ENCODE data around the gene SPAG17. TPM values are rescaled to one million over a fixed set of nuclear protein-coding genes. Genes with fewer than 3 reads are reported as not detected.

SPAG17 gene
- total RNA-seq, 2 donors from 2014 or later: not detected

DNA sequence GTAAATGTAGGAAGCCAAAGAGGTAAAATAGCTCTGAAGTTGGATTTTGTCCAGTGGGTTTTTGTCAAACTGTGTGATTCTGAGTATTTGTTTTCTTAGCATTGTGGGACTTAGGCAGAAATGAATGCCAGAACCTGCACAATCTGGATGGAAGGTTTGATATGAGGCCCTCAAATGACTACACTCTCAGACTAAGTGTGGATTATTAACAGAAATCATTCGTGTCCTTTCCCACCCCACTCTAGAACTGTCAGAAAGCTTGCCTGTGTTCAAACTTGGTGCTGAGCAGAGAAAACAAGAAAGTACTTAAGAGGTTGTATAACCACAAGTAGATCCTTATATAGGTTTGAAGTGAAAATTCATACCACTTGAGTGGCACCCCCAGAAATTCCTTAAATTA, 167.0 kb downstream of the SPAG17 start:
- no peak for DNase-seq (ENCODE audit: low spot score)
- intact Hi-C loops (cut with DNase I): no loop called here

DNA sequence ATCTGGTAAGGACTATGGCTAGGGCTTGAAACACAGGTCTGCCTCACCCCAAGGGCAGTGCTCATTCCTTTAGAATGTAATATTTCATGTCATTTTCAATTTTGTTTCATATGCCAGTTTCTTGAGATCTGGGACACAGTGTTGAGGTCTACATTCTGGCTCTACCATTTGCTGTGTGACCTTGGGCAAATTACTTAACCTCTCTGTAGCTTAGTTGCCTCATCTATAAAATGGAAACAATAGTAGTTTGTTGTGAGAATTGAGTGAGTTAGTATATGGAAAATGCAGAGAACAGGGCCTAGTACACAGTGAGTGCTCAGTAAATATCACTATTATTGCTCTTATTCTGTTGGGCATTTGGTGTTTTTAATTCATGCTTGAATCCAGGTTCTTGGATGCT, 171.1 kb downstream of the SPAG17 start:
- DNase-seq (ENCODE audit: low spot score): no peak
- intact Hi-C loops (cut with DNase I): no loop called here

DNA sequence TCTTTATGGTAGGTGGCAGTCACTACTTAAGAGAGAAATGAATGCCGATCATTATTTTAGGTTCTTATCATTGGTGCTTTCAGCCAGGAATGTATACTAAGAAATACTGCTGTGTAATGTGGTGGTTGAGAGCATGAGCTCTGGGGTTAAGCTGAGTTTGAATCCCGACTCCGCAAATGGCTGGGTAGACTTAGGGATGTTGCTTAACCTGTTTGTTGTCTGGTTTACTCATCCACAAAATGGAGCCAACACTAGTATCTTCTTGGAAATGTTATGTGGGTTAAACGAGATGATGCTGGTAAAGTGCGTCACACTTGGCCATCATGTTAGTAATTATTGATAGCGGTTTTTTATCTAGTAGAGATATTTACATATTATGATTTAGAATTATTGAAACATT, 171.7 kb downstream of the SPAG17 start:
- intact Hi-C loops (cut with DNase I): no loop called here
- no peak for DNase-seq (ENCODE audit: low spot score)

DNA sequence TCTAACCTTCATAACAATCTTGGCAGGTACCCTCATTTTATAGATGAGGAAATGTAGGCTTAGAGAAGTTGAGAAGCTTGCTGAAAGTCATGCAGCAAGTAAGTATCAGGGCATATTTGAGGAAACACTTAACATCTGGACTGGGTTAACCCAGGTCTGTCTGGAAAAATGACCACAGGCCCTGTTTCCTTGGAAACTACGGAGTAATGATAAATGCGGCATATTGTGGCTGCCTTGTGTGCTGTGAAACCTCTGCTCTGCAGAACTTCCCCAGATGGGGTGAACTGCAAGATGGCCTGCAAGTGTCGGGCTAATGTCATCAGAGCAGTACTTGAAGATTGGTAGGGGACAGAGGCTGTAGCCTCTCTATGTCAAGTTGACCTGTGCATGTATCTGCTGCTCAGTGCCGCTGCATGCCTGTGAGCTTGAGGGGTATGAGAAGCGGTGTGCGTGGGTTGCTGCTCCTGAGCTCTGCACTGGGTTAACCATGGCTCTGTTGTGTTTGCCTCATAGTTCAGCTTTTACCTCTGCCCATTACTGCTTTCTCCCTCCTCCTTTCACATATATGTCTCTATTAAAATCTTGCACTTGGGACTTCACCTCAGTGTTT, 172.4 kb downstream of the SPAG17 start:
- DNase-seq (ENCODE audit: low spot score): no peak

DNA sequence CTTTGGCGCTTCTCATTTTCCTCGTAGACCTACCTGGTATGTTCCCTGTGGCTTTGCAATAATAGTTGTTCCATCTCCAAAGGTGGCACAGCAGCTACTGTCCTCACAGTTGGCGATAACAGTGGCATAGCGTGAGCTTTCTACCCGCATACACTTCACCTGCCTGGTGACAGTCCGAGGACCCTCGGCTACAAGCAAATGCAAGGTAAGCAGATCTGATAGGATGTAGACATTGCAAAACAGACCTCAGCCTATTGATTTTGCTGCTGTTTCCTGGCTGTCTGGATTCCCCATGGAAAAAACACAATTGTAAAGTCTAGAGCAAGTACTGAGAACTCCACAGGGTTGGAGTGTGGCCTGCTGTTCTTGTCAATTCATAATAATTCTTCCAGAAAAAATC, 177.0 kb downstream of the SPAG17 start:
- intact Hi-C loops (cut with DNase I): no loop called here
- no peak for DNase-seq (ENCODE audit: low spot score)

More for the DNA sequence above, 172.4 kb downstream of the SPAG17 start:
- intact Hi-C loops (cut with DNase I): no loop called here

DNA sequence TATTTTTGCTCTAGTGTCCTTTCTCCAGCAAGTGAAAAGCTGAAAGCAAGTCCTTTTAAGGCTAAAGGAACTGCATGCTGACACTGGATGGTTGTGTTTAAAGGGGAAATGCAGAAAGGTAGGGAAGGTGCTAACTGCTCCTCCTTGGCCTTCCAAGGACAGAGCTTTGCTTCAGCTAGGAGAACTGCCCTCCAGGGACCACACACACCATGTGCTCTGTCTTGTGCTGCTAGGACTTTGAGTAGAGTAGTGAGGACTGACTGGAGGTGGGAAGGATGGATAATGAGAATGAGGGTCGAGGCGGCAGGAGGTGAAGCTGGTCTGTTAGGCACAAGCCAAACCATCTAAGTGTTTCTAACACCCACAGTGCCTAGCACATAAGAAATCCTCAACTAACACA, 177.6 kb downstream of the SPAG17 start:
- intact Hi-C loops (cut with DNase I): no loop called here
- DNase-seq (ENCODE audit: low spot score): no peak

DNA sequence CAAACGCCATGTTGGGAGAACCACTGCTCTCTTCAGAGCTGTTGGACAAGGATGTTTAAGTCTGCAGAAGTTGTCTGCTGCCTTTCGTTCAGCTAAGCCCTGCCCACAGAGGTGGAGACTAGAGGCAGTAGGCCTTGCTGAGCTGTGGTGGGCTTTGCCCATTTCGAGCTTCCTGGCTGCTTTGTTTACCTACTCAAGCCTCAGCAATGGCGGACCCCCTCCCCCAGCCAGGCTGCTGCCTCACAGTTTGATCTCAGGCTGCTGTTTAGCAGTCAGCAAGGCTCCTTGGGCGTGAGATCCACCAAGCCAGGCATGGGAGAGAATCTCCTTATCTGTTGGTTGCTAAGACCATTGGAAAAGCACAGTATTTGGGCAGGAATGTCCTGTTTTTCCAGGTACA, 180.7 kb downstream of the SPAG17 start:
- no peak for DNase-seq (ENCODE audit: low spot score)
- intact Hi-C loops (cut with DNase I): no loop called here

DNA sequence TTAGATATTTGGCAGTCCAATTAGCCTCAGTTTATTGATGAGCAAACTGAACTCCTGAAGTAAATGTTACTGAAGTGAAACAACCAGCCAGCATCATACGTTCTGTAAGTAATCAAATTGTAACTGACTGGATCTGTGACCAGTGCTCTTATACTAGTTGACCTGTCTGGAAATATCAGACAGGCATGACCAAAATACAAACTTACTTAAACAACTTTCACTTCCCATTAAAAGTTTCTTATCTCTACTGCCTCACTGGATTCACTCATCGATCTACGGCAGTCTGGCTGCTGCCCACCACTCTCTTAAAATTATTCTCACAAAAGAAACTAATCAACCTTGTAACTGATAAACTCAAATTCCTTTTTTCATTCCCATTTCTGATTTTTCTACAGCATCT, 199.1 kb downstream of the SPAG17 start:
- DNase-seq (ENCODE audit: low spot score): no peak
- intact Hi-C loops (cut with DNase I): no loop called here

DNA sequence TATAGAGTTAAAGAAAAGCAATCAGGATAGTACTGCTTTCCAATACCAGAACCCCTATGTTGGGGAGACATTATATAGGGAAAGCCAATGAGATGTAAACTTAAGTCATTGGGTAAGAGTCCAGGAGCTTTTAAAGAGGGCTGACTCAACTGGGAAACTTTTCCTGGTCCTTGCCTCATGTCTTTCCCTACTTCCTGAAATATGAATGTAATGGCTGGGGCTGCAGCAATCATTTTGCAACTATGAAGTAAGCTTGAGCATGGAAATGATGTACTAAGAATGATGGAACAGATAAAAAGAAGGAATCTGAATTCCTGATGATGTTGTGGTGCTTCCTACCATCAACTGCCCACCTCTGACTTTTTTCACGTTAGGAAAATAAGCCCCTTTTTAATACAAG, 199.8 kb downstream of the SPAG17 start:
- DNase-seq (ENCODE audit: low spot score): no peak
- intact Hi-C loops (cut with DNase I): no loop called here

DNA sequence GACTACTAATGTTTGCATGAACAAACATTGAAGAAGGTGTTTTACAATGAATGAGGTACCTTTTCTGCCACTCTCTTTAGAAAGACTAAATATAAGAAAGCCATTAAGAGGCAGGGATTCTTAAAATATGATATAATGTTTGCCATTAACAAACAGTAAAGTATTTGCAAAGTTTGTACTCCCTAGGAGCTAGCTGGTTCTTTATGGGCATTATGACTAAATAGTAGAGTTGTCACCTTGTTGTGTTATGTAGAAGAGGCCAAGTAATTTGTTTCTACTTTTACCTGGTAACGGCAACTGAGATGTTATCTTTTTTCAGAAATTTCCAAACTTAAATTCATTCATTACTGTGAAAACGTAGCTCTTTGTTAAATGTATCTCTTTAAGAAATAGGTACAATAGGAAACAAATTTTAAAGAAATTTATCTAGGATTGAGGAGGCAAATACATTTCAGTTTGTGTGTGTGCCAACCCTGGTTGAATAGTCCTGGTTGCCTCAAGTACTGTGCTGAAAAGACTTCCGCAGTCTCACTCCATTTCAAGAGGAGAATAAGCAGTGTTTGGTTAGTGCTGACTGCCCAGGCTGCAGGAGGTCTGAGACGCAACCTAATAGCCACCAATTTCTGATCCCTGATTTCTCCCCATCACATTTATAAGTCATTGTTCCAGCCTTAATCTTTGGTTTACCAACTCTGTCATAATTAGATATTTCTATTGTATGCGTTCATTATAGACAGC, 203.4 kb downstream of the SPAG17 start:
- no peak for DNase-seq (ENCODE audit: low spot score)
- intact Hi-C loops (cut with DNase I): no loop called here

DNA sequence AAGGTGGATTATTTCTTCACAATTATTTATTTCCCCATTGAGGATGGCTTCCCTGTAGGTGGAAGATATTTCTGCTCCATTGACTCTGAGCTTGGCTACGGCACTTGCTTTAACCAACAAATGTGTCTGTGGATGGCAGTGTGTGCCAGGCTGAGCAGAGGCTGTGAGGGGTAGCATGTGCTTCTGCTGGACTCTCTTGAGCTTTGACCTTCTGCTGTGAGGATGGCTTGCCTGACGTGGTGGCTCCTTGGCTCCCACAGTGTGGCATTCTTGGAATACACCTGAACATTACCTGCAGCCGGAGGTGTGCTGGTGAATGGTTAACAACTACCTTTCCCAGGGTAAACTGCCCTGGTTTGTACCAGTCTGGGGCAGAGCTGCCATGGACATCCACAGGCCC, 208.6 kb downstream of the SPAG17 start:
- intact Hi-C loops (cut with DNase I): no loop called here
- no peak for DNase-seq (ENCODE audit: low spot score)

DNA sequence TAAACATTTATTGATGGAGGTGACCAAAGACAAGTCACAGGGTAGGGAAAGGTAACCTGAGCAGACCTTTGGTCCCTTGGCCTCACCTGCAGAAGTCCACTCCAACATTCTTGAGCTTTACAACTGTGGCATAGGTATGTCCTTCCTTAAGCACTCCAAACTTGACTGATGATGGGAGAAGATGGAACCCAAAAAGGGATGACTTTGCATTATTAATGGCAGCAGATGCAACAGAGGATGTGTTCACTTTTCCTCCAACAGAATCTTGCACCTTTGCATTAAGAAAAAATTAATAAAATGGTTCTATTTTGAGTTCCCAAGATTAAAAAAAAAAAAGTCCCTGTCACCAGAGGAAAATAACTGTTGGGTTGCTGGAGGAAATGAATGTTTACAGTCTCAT, 213.3 kb downstream of the SPAG17 start:
- intact Hi-C loops (cut with DNase I): no loop called here

DNA sequence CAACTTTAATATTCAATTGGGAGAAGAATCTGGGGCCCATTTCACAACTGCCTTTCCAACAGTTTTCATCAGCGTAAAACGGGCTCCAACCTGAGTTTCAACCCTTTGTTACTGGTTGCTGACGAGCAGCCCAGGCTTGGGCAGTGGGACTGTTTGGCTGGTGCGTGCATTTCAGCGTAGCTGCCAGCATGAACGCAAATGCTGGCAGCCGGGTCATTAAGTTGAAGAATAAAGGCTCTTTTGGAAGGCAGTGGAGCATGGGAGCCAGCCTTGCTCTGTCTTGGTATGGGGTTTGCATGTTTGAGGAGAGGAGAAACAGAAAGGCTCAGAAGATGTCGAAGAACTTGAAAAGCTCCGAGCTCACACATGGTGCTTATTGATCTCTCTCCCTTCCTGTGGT, 214.8 kb downstream of the SPAG17 start:
- intact Hi-C loops (cut with DNase I): no loop called here

More for the DNA sequence above, 213.3 kb downstream of the SPAG17 start:
- no peak for DNase-seq (ENCODE audit: low spot score)

DNA sequence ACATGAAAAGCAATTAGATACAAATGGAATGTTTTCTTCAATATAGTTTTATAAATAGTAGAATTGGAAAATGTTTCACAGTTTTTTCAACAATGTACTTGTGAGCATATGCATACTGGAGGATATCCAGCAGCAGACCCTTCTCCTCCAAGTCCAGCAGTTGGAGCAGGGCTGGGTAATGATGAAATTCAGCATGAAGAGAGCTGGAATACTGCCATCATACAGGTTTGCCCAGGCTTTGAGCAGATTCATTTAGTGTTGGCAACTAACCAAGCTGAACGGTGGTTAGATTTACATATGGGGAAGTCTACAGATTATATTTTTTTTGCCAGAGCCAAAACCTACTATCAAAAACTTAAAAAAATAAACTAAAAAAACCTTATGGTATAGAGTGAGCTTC, 217.1 kb downstream of the SPAG17 start:
- DNase-seq (ENCODE audit: low spot score): no peak
- intact Hi-C loops (cut with DNase I): no loop called here

More for the DNA sequence above, 214.8 kb downstream of the SPAG17 start:
- no peak for DNase-seq (ENCODE audit: low spot score)

DNA sequence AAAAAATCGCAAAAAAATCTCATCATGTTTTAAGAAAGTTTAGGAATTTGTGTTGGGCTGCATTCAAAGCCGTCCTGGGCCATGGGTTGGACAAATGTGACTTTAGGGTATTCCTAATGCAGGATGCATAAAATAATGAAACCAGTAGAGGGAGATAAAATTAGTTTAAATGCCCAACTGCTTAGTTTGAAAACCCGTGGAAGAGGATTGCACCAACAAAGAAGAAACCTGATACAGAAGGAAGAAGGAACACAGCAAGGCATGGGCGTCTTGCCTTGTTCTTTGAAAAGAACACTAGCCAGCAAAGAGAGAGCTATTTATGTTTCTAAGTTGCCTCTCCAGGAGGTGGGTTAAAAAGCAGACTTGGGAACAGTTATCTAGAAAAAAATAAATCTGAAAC, 217.6 kb downstream of the SPAG17 start:
- DNase-seq (ENCODE audit: low spot score): no peak

DNA sequence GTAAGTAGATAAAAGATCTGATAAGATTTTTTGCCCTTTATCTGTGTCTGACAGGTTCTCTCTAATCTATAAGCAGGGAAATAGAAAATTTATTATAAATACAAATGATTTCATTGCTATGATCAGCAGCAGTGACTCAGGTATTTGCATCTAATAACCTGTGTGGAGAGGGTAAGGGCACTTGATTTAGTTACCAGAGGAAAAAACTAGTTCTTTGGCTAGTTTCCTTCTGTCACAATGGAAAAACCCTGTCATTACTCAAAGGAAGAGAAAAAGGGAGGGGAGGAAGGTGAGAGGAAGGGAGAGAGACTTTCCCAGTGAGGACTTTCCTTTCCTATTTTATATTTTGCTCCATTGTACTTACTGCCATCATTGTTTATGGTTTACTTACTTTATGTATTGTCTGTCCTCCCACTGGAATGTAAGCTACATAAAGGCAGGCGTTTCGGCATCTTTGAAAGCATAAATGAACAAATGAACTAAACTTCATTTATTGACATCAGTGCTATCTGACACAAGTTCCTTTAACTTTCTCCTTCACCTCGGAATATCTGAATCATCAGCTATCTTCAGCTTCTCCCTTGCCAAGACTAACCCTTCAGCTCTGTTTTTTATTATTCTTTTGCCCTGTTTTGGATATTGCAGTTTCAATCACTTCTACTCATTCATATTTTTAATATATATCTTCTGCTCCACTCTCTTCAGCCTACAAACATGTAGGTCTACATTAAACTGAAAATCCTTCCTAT, 220.6 kb downstream of the SPAG17 start:
- no peak for DNase-seq (ENCODE audit: low spot score)
- intact Hi-C loops (cut with DNase I): no loop called here

More for the DNA sequence above, 217.6 kb downstream of the SPAG17 start:
- intact Hi-C loops (cut with DNase I): no loop called here

DNA sequence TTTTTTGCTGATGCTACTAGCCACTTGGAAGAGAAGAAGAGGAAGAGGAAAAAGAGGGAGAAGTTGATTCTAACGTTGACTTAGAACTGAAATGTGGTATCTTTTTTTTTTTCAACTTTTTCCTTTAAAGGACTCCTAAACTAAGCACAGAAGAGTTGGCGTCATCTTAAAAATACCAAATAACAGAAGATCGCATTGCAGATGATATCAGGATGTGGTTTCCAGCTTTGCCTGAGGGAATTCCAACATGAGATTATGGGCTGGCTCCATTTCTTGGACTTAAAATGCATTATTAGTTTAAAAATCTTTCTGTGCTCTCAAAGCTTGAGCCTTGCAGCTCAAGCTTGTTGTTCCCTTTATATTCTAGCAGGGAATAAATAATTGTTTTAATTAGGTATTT, 225.7 kb downstream of the SPAG17 start:
- DNase-seq (ENCODE audit: low spot score): no peak
- intact Hi-C loops (cut with DNase I): no loop called here

DNA sequence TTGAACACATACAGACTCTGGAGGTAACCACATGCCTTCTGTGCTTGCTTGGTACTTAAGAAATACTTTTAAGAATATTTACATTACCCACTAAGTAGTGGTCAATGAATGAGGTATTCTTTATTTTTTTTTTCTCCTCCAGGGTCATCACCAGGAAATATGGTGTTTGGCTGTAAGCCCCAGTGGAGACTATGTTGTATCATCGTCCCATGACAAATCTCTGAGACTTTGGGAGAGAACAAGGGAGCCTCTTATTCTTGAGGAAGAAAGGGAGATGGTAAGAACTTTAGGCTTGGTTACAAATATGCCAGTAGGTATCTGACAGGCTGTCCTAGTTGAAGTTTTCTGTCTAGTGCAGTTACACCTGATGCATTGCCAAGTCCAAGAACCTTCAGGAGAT, 232.6 kb downstream of the SPAG17 start:
- intact Hi-C loops (cut with DNase I): no loop called here
- DNase-seq (ENCODE audit: low spot score): no peak

DNA sequence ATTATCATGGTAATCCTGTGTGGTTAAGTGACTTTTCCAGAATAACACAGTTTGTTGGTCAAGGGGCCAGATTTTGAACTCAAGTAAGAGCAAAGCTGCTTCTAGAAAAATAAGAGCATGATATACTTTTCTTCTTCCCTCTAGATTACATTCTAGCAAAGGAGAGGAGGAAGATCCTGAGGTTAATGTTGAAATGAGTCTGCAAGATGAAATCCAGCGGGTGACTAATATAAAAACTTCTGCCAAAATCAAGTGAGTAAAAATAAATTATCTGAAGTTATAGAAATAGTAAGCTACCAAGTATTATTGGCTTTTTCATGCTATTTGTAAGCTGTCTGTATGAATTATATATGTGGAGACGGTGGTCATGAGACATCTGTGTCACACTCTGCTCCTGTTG, 242.7 kb downstream of the SPAG17 start:
- intact Hi-C loops (cut with DNase I): no loop called here
- no peak for DNase-seq (ENCODE audit: low spot score)

DNA sequence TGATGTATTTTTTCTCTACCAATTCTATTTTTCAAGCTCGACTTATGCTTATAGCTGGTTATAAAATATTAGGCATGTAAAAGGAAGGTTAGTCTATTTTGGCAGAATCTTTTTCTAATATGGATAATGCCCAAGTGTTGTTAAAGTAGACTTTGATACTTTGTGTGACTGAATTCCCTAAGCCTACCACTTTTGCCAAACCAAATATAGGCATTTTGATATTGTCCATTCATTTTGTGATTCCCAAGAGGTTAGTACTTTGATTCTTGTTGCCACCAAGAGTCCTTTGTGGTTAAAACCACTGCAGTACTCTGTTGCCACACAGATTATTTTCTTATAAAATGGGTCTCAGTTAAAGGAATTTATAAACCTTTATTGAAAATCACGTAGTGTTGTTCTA, 251.3 kb downstream of the SPAG17 start:
- intact Hi-C loops (cut with DNase I): no loop called here
- no peak for DNase-seq (ENCODE audit: low spot score)

DNA sequence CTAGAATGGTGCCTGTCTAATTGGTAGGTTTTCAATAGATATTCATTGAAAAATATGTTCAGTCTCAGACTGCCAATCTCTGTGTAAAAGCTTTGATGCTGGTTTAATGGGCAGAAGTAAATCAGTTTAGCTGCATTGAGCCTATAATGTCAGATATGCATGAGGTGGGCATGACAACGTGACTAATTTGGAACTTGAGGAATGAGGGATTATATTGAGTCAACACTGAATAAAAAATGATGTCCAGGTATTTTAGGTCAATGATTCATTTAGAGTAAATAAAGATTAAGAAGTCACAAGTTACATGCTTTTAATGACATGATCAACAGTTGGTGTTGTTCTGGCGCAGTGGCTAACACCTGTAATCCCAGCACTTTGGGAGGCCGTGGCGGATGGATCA, 252.5 kb downstream of the SPAG17 start:
- intact Hi-C loops (cut with DNase I): no loop called here

More for the DNA sequence above, 252.5 kb downstream of the SPAG17 start:
- no peak for DNase-seq (ENCODE audit: low spot score)

All from posterior vena cava (tissue), 2 donors.